AG09309 (cell line): Measurements from ENCODE around the gene C15orf39.

Experiments
- DNase-seq: peaks from one replicate; pipeline ENCODE4 v3.0.0-alpha.2; 2010; ENCODE audit warnings: low read depth
- H3K4me3 ChIP-seq: 2 replicates; pipeline ENCODE4 v1.5.1; 2011; ENCODE audit warnings: mild to moderate bottlenecking, low read depth, low read length, moderate library complexity; ENCODE audit not compliant: control insufficient read depth
- TF ChIP-seq, protein P1 (sequence below): IDR thresholded peaks from 2 replicates; pipeline ENCODE4 v1.5.1; 2011; ENCODE audit warnings: mild to moderate bottlenecking, low read depth, low read length, inconsistent platforms; ENCODE audit not compliant: insufficient read depth, control insufficient read depth; ENCODE audit errors: missing control alignments

The C15orf39 gene

DNA sequence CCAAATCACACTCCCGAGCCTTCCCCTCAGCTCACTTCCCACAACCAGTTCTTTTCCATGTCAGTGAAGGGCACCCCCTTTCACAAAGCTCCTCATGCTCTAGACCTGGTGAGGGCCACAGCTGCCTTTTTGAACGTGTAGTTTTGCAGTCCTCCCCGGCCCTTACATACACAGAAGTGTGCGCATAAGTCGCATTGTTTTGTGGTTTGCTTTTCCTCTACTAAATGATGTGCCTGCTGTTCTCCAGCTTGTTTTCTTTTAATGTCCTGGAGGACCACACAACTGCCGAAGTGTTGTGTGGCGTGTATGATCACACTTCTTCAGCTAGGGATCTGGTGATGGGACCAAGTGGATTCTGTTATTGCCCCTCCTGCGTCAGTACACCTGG is 7.6 kb downstream of the C15orf39 start:
- no peak overlapping the region for H3K4me3 ChIP-seq
- no peak for DNase-seq
- TF ChIP-seq, protein P1, sequence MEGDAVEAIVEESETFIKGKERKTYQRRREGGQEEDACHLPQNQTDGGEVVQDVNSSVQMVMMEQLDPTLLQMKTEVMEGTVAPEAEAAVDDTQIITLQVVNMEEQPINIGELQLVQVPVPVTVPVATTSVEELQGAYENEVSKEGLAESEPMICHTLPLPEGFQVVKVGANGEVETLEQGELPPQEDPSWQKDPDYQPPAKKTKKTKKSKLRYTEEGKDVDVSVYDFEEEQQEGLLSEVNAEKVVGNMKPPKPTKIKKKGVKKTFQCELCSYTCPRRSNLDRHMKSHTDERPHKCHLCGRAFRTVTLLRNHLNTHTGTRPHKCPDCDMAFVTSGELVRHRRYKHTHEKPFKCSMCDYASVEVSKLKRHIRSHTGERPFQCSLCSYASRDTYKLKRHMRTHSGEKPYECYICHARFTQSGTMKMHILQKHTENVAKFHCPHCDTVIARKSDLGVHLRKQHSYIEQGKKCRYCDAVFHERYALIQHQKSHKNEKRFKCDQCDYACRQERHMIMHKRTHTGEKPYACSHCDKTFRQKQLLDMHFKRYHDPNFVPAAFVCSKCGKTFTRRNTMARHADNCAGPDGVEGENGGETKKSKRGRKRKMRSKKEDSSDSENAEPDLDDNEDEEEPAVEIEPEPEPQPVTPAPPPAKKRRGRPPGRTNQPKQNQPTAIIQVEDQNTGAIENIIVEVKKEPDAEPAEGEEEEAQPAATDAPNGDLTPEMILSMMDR: no peak

DNA sequence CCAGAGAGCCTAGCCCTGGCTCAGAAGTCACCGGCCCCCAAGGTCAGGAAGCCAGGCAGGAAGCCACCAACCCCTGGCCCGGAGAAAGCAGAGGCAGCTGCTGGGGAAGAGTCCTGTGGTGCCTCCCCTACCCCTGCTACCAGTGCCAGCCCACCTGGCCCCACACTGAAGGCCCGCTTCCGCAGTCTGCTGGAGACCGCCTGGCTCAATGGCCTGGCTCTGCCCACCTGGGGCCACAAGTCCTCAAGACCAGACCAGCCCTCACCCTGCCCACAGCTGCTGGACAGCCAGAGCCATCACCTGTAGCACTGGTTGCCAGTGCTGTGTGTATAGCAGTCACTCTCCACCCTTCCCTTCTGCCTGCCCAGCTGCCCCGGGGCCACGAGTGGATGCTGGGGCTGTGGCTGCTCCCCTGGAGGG is 9.1 kb downstream of the C15orf39 start:
- TF ChIP-seq, protein P1: no peak

DNA sequence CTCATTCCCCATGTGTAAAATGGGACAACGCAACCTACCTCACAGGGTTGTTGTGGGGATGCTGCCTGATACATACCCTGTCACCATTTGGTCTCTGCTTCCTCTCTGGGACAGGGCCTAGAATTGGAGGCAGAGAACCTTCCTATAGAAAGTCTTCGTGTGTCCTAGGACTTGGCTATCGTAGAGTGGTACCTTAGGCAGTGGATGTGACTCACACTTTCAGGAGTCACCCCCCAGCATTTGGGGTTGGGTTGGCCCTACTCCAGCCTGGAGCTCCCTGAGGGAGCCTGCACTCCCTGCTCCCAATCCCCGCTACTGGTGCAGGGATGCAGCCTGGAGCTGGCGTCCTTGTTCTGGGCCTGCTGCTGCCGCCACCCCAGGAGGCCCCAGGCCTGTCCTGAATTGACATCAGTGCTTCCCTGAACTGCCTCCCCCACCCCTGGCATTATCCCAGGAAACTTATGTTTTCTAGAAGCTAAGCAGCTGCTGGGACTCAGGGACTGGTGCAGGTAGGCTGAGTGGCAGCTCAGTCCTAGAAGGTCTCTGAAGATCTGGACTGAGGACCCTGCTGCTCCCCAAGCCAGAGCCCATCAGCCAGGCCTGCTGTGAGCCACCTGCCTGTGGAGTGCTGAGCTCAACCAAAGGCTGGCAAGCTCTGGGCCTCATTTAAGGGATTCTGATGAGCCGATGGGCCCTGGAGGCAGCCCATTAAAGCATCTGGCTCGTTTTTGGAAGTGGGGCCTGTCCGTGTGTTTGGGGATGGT is 9.9 kb downstream of the C15orf39 start:
- no peak for DNase-seq
- TF ChIP-seq, protein P1: no peak
- no peak overlapping the region for H3K4me3 ChIP-seq

More for the DNA sequence above, 9.1 kb downstream of the C15orf39 start:
- no peak for DNase-seq
- H3K4me3 ChIP-seq: no peak overlapping the region

DNA sequence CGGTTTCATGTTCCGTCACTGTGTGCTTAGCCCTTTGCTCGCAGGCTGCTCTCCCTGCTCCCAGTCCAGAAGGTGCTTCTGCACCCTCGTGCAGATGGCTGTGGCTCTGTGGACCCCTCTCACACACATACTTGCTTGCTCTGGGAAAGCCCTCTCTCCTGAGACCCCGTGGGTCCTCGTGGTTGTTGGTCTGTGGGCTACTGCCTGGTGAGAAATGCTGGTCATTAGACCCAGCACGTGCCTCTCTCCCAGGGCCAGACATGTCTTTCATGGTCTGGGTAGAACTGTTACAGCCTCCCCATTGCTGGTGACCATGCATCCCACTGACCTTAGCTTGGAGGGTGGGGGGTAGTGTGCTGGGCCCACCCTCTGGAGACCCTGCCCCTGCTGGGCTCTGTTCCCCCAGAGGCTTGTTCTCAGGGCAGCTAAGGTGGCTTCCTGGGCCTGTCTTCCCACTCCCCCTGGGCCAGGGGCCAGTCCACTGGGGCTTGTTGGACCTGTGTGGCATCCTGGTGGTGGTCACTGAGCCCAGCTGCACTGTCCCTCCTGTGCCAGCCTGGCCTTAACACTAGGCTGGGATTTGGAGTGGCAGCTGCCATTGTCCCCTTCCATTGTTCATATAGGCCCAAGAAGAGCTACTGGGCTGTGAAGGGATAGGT is 10.6 kb downstream of the C15orf39 start:
- H3K4me3 ChIP-seq: no peak overlapping the region
- DNase-seq: no peak
- TF ChIP-seq, protein P1: no peak

DNA sequence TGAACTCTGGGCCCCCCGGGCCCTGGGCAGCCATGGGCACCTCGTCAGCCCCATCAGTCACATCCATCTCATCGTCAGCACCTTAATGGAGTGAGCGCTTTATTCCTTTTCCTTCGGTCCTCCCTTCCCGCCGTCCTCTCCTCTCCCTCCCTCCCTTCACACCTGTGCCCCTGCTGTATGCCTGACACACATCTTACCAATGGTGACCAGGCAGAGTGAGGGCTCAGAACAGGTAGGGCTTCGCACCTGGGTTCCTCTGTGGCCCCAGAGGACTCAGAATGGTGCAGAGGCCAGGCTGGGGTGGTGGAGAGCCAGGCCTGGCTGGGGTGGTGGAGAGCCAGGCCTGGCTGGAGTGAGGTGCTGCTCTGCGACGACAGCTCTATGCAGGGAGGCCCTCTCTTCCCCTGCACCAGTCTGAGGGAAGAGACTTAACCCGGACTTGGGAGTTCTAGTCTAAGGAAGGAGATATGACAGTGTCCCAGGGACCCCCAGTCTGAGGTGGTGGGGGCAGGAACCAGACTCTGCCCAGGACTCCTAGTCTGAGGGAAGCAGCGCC is 11.6 kb downstream of the C15orf39 start:
- no peak for DNase-seq
- TF ChIP-seq, protein P1: no peak
- H3K4me3 ChIP-seq: no peak overlapping the region

DNA sequence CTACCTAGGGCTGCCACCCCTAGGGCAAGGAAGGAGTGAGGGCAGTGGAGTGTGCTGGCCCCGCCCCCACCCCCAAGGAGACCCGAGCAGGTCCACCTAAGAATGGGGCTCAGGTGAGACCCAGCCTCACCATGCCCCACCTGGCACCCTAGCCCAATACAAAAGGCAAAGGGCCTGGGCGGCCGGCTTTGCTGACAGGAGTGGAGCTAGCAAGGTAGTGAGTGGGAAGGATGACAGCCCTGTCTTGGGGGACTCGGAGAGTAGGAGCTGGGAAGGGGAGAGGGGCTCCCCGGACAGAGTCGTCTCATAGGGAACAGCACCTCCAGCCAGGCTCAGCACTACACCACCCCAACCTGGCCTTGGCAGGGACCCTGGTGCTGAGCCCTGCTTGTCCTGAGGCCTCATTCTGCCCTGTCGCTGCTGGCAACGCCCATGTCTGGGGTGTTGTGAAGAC is 12.1 kb downstream of the C15orf39 start:
- H3K4me3 ChIP-seq: no peak overlapping the region
- no peak for DNase-seq
- TF ChIP-seq, protein P1: no peak
